Measurements from ENCODE around the gene ZWILCH. TPM values are rescaled to one million over a fixed set of nuclear protein-coding genes. Genes with fewer than 3 reads are reported as not detected.
"Not testable (repeated sequence)": the region's sequence is repeated elsewhere in the genome, so short reads cannot be mapped to it uniquely, and the experiment has no call there.

The ZWILCH gene
- total and polyA plus RNA-seq, 2 experiments from 2014 or later = 7.5 to 15.7 TPM

- H3K4me1 ChIP-seq (ENCODE audit: low read depth) = peaks cover 32% of the 10 kb centered on the region
- no peaks in the 10 kb centered on the region for H3K27me3 ChIP-seq
- H3K27ac ChIP-seq = no peak overlapping the region
- TF ChIP-seq CTCF (IDR thresholded peaks at IDR 0.05; ENCODE audit: low read depth, low read length) = no peak
- H3K4me3 ChIP-seq = no peak overlapping the region
- DNase-seq (ENCODE audit: low read depth in 1 of 2, low spot score in 1 of 2) = no peak
- no peaks in the 10 kb centered on the region for H3K36me3 ChIP-seq
- no peaks in the 10 kb centered on the region for H3K9me3 ChIP-seq (ENCODE audit: low read depth)
Measured at GRCh38 chr15:66588971-66589370, 83.8 kb downstream of the ZWILCH start.

GRCh38 chr15:66589429-66589828 lies 84.3 kb downstream of the ZWILCH start:
- H3K4me1 ChIP-seq (ENCODE audit: low read depth) = peaks cover 34% of the 10 kb centered on the region
- H3K36me3 ChIP-seq; H3K9me3 ChIP-seq (ENCODE audit: low read depth); H3K4me3 ChIP-seq; H3K27me3 ChIP-seq; DNase-seq (ENCODE audit: low read depth in 1 of 2, low spot score in 1 of 2); H3K27ac ChIP-seq: not testable (repeated sequence)

- DNase-seq (ENCODE audit: low read depth in 1 of 2, low spot score in 1 of 2) = no peak
- TF ChIP-seq CTCF (IDR thresholded peaks at IDR 0.05; ENCODE audit: low read depth, low read length) = no peak
- H3K27ac ChIP-seq = no peak overlapping the region
- no peak overlapping the region for H3K4me3 ChIP-seq
- peaks cover 34% of the 10 kb centered on the region for H3K4me1 ChIP-seq (ENCODE audit: low read depth)
- no peaks in the 10 kb centered on the region for H3K9me3 ChIP-seq (ENCODE audit: low read depth)
- H3K27me3 ChIP-seq = no peaks in the 10 kb centered on the region
- no peaks in the 10 kb centered on the region for H3K36me3 ChIP-seq
Measured at GRCh38 chr15:66590435-66590834, 85.3 kb downstream of the ZWILCH start.

GRCh38 chr15:66591322-66591862 lies 86.3 kb downstream of the ZWILCH start:
- H3K4me1 ChIP-seq (ENCODE audit: low read depth) = peaks cover 34% of the 10 kb centered on the region
- no peak overlapping the region for H3K4me3 ChIP-seq
- no peak for DNase-seq (ENCODE audit: low read depth in 1 of 2, low spot score in 1 of 2)
- no peak overlapping the region for H3K27ac ChIP-seq
- TF ChIP-seq CTCF (IDR thresholded peaks at IDR 0.05; ENCODE audit: low read depth, low read length) = no peak
- H3K36me3 ChIP-seq = no peaks in the 10 kb centered on the region
- H3K27me3 ChIP-seq = no peaks in the 10 kb centered on the region
- no peaks in the 10 kb centered on the region for H3K9me3 ChIP-seq (ENCODE audit: low read depth)

GRCh38 chr15:66592505-66593218 lies 87.5 kb downstream of the ZWILCH start:
- peak overlapping the region; percentile 88 for H3K27ac ChIP-seq
- no peaks in the 10 kb centered on the region for H3K9me3 ChIP-seq (ENCODE audit: low read depth)
- DNase-seq (ENCODE audit: low read depth in 1 of 2, low spot score in 1 of 2) = peak; percentile 27 to 79
- no peak overlapping the region for H3K4me3 ChIP-seq
- no peaks in the 10 kb centered on the region for H3K27me3 ChIP-seq
- peaks cover 34% of the 10 kb centered on the region for H3K4me1 ChIP-seq (ENCODE audit: low read depth)
- no peaks in the 10 kb centered on the region for H3K36me3 ChIP-seq
- no peak for TF ChIP-seq CTCF (IDR thresholded peaks at IDR 0.05; ENCODE audit: low read depth, low read length)

GRCh38 chr15:66593219-66593780 lies 88.2 kb downstream of the ZWILCH start:
- no peaks in the 10 kb centered on the region for H3K36me3 ChIP-seq
- no peaks in the 10 kb centered on the region for H3K9me3 ChIP-seq (ENCODE audit: low read depth)
- TF ChIP-seq CTCF (IDR thresholded peaks at IDR 0.05; ENCODE audit: low read depth, low read length) = no peak
- peaks cover 34% of the 10 kb centered on the region for H3K4me1 ChIP-seq (ENCODE audit: low read depth)
- no peak overlapping the region for H3K4me3 ChIP-seq
- no peaks in the 10 kb centered on the region for H3K27me3 ChIP-seq
- H3K27ac ChIP-seq = peak overlapping the region; percentile 88
- no peak for DNase-seq (ENCODE audit: low read depth in 1 of 2, low spot score in 1 of 2)
